Liver (tissue), 9 donors: ENCODE data around the gene TRPC4AP. TPM values are rescaled to one million over a fixed set of nuclear protein-coding genes. Genes with fewer than 3 reads are reported as not detected.

Source experiments
- DNase-seq: peaks from one replicate; pipeline ENCODE4 v3.0.0-alpha.2; 2017; ENCODE audit warnings: low spot score
- H3K27ac ChIP-seq, 2 donors: one replicate each; pipeline ENCODE4 v1.7.0; 2013; ENCODE audit warnings: inconsistent platforms in 2 of 2, low read length in 2 of 2, control low read depth in 1 of 2, low read depth in 1 of 2, mild to moderate bottlenecking in 1 of 2
- H3K27me3 ChIP-seq, 4 donors: one replicate each; pipeline versions ENCODE4 v1.6.1 to v1.7.0; 2013; ENCODE audit warnings: low read length in 3 of 4, inconsistent platforms in 1 of 4, mild to moderate bottlenecking in 1 of 4, moderate library complexity in 1 of 4; ENCODE audit not compliant: control insufficient read depth in 4 of 4, insufficient read depth in 4 of 4
- H3K36me3 ChIP-seq, 4 donors: one replicate each; pipeline versions ENCODE4 v1.6.1 to v1.7.0; 2013; ENCODE audit warnings: low read length in 3 of 4, mild to moderate bottlenecking in 3 of 4, low read depth in 1 of 4, moderate library complexity in 1 of 4; ENCODE audit not compliant: control insufficient read depth in 4 of 4, insufficient read depth in 3 of 4
- H3K4me1 ChIP-seq, 4 donors: one replicate each; pipeline versions ENCODE4 v1.6.1 to v1.7.0; 2013; ENCODE audit warnings: low read length in 3 of 4, mild to moderate bottlenecking in 3 of 4, moderate library complexity in 1 of 4; ENCODE audit not compliant: control insufficient read depth in 4 of 4, insufficient read depth in 4 of 4
- H3K4me3 ChIP-seq, 3 donors: one replicate each; pipeline versions ENCODE4 v1.6.1 to v1.7.0; 2013; ENCODE audit warnings: low read length in 3 of 3, control low read depth in 1 of 3, low read depth in 1 of 3, mild to moderate bottlenecking in 1 of 3
- H3K9ac ChIP-seq, 2 donors: one replicate each; pipeline ENCODE4 v1.7.0; 2013; ENCODE audit warnings: low read length in 2 of 2, mild to moderate bottlenecking in 2 of 2, moderate library complexity in 2 of 2, control low read depth in 1 of 2, low read depth in 1 of 2
- H3K9me3 ChIP-seq, 4 donors: one replicate each; pipeline versions ENCODE4 v1.6.1 to v1.7.0; 2013; ENCODE audit warnings: low read length in 3 of 4; ENCODE audit not compliant: control insufficient read depth in 4 of 4
- ATF3 ChIP-seq: IDR thresholded peaks from 2 replicates; pipeline ENCODE4 v1.6.1; 2016; ENCODE audit warnings: antibody characterized with exemption
- EGR1 ChIP-seq, 2 donors: IDR thresholded peaks; 2 replicates each; pipeline ENCODE4 v1.6.1; 2016 to 2018; ENCODE audit warnings: antibody characterized with exemption in 2 of 2, low read depth in 2 of 2
- FOXA2 ChIP-seq: IDR thresholded peaks from 2 replicates; pipeline ENCODE4 v1.6.1; 2016; ENCODE audit warnings: antibody characterized with exemption
- GABPA ChIP-seq, 2 donors: IDR thresholded peaks in 1 of 2; conservative IDR thresholded peaks in 1 of 2; 2 replicates each; pipeline ENCODE4 v1.6.1; 2016; ENCODE audit warnings: antibody characterized with exemption in 2 of 2, mild to moderate bottlenecking in 1 of 2, moderate library complexity in 1 of 2
- HNF4A ChIP-seq, 2 donors: conservative IDR thresholded peaks; 2 replicates each; pipeline ENCODE4 v1.6.1; 2016; ENCODE audit warnings: antibody characterized with exemption in 2 of 2, mild to moderate bottlenecking in 2 of 2
- HNF4G ChIP-seq: IDR thresholded peaks from 2 replicates; pipeline ENCODE4 v1.6.1; 2016; ENCODE audit warnings: antibody characterized with exemption
- JUND ChIP-seq, 2 donors: IDR thresholded peaks; 2 replicates each; pipeline ENCODE4 v1.6.1; 2016; ENCODE audit warnings: antibody characterized with exemption in 2 of 2
- NR2F2 ChIP-seq: IDR thresholded peaks from 2 replicates; pipeline ENCODE4 v1.6.1; 2016; ENCODE audit warnings: antibody characterized with exemption
- RAD21 ChIP-seq, 2 donors: IDR thresholded peaks; 2 replicates each; pipeline ENCODE4 v1.6.1; 2016; ENCODE audit warnings: antibody characterized with exemption in 2 of 2, mild to moderate bottlenecking in 2 of 2
- REST ChIP-seq: IDR thresholded peaks from 2 replicates; pipeline ENCODE4 v1.6.1; 2016; ENCODE audit warnings: antibody characterized with exemption, mild to moderate bottlenecking
- RXRA ChIP-seq, 2 donors: IDR thresholded peaks; 2 replicates each; pipeline ENCODE4 v1.6.1; 2017 to 2018; ENCODE audit warnings: antibody characterized with exemption in 2 of 2, mild to moderate bottlenecking in 1 of 2
- SP1 ChIP-seq: IDR thresholded peaks from 2 replicates; pipeline ENCODE4 v1.6.1; 2018; ENCODE audit warnings: antibody characterized with exemption, mild to moderate bottlenecking
- TAF1 ChIP-seq: conservative IDR thresholded peaks from 2 replicates; pipeline ENCODE4 v1.6.1; 2016; ENCODE audit warnings: antibody characterized with exemption, mild to moderate bottlenecking
- ZBTB33 ChIP-seq: IDR thresholded peaks from 2 replicates; pipeline ENCODE4 v1.6.1; 2016; ENCODE audit warnings: antibody characterized with exemption
- WGBS: extraction: QIAGEN DNeasy Blood & Tissue Kit; methylation state at CpG from one replicate; pipeline ENCODE4 v1.1.7; 2013; 5-methylcytosine and 5-hydroxymethylcytosine counted together
- polyA plus RNA-seq, 2 donors: library from polyadenylated mRNA; stranded (reverse) in 1 of 2; unstranded in 1 of 2; fragments of 200-250 nt in 1 of 2; fragments of >200 nt in 1 of 2; fragmentation: Nextera tagmentation in 1 of 2; extraction: Ambion mirVana in 1 of 2; gene quantifications; one replicate each; pipeline versions ENCODE4 v1.2.1 to v1.2.3, GENCODE V29; 2013 to 2015
- total RNA-seq, 2 donors: library from RNA; depleted of rRNA; stranded (reverse); fragments of >200 nt; gene quantifications; one replicate each; pipeline ENCODE4 v1.2.3, GENCODE V29; 2014
- donor health status: healthy.
- donor health status: healthy.
- donor health status: healthy.
- donor health status: healthy.
- donor health status: healthy.

Gene TRPC4AP
- total and polyA plus RNA-seq, 4 donors, result 26.3 to 57.2 (median 33.8) TPM

DNA sequence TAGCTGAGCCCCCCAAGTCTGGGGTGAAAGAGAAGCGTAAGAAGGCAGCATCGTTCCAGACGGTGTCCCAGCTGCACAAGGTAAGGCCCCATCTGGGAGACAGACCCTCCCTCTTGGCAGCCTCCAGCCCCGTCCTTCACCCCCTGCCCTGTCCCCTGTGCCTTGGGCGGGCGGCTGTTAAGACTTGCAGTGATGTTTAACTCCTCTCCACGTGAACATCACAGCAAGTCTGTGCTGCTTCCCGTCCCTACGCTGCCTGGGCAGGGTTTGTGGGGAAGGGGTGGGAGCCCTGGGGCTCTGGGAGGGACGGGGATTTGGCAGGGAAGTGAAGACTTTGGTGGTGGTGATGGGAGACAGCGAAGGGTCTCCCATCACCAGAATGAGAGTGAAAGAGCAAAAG, 102.4 kb downstream of the TRPC4AP start:
- H3K36me3 ChIP-seq, result peaks cover 0 to 6% (median 2%) of the 10 kb centered on the region in 4 donors
- H3K4me3 ChIP-seq, result no peak overlapping the region
- no peaks in the 10 kb centered on the region for H3K27me3 ChIP-seq
- no peak overlapping the region for H3K9ac ChIP-seq
- no peaks in the 10 kb centered on the region for H3K9me3 ChIP-seq
- 94% methylated on average over 11 of the region's 11 CpGs for WGBS
- peaks cover 0 to 18% (median 8%) of the 10 kb centered on the region in 4 donors for H3K4me1 ChIP-seq
- no peak for DNase-seq
- TF ChIP-seq RAD21 (IDR thresholded peaks at IDR 0.05) (no peak), TAF1 (no peak), FOXA2 (no peak), JUND (IDR thresholded peaks at IDR 0.05) (no peak), NR2F2 (no peak), GABPA (IDR thresholded peaks at IDR 0.05 in 1 of 2, conservative IDR thresholded peaks at IDR 0.05 in 1 of 2) (no peak), REST (no peak), ZBTB33 (no peak), RXRA (IDR thresholded peaks at IDR 0.05) (no peak), HNF4A (conservative IDR thresholded peaks at IDR 0.05) (no peak), HNF4G (no peak), SP1 (no peak)
- no peak overlapping the region for H3K27ac ChIP-seq

DNA sequence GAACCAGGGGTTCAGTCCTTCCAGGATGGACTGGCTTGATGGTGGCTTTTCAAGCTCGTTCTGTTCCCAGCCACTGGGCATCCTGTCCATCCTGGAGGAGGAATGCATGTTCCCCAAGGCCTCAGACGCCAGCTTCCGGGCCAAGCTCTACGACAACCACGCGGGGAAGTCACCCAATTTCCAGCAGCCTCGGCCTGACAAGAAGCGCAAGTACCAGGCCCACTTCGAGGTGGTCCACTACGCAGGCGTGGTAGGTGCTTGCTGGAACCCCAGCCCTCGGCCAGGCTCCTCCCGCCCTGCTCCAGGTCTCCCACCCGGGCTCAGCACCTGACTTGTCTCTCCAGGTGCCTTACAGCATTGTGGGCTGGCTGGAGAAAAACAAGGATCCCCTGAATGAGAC, 102.9 kb downstream of the TRPC4AP start:
- H3K4me1 ChIP-seq, result peaks cover 0 to 12% (median 3%) of the 10 kb centered on the region in 4 donors
- WGBS, result 95% methylated on average over 14 of the region's 14 CpGs
- H3K9me3 ChIP-seq, result no peaks in the 10 kb centered on the region
- no peak for DNase-seq
- H3K36me3 ChIP-seq, result peaks cover 0 to 4% (median 2%) of the 10 kb centered on the region in 4 donors
- no peak overlapping the region for H3K4me3 ChIP-seq
- no peak overlapping the region for H3K9ac ChIP-seq
- no peak overlapping the region for H3K27ac ChIP-seq
- TF ChIP-seq REST (no peak), GABPA (IDR thresholded peaks at IDR 0.05 in 1 of 2, conservative IDR thresholded peaks at IDR 0.05 in 1 of 2) (no peak), HNF4G (no peak), JUND (IDR thresholded peaks at IDR 0.05) (no peak), ATF3 (no peak), EGR1 (IDR thresholded peaks at IDR 0.05; ENCODE audit: low read depth in 2 of 2) (no peak), SP1 (no peak), NR2F2 (no peak), FOXA2 (no peak)
- H3K27me3 ChIP-seq, result no peaks in the 10 kb centered on the region
